Transverse colon (tissue), 4 donors: ENCODE measurements around the gene VAMP8. TPM values are rescaled to one million over a fixed set of nuclear protein-coding genes. Genes with fewer than 3 reads are reported as not detected.

Experiments used
- DNase-seq: peaks from one replicate; pipeline ENCODE4 v3.0.0-alpha.2; 2019
- H3K27ac ChIP-seq, 4 donors: fragments of 200-600 bp; sonication (generic); 2 replicates each; pipeline ENCODE4 v1.5.1; 2016 to 2018; ENCODE audit warnings: inconsistent platforms in 4 of 4
- H3K27me3 ChIP-seq: fragments of 200-600 bp; sonication (generic); 2 replicates; pipeline ENCODE4 v1.5.1; 2017; ENCODE audit warnings: inconsistent platforms
- H3K36me3 ChIP-seq, 4 donors: fragments of 200-600 bp; sonication (generic); 2 replicates each; pipeline ENCODE4 v1.5.1; 2017 to 2019; ENCODE audit warnings: inconsistent platforms in 4 of 4
- H3K4me1 ChIP-seq, 4 donors: fragments of 200-600 bp; sonication (generic); 2 replicates each; pipeline ENCODE4 v1.5.1; 2017 to 2020; ENCODE audit warnings: inconsistent platforms in 4 of 4
- H3K4me3 ChIP-seq, 4 donors: fragments of 200-600 bp; sonication (generic); 1 replicate in 1 of 4; 2 replicates in 3 of 4; pipeline versions ENCODE4 v1.5.1 to v1.6.1; 2017 to 2019; ENCODE audit warnings: inconsistent platforms in 4 of 4
- H3K9me3 ChIP-seq, 2 donors: fragments of 200-600 bp; sonication (generic); 2 replicates each; pipeline ENCODE4 v1.5.1; 2017 to 2019; ENCODE audit warnings: inconsistent platforms in 2 of 2
- CTCF ChIP-seq, 5 experiments: fragments of 200-600 bp in 3 of 5; fragments of 450-650 bp in 2 of 5; sonication (generic) in 3 of 5; IDR thresholded peaks; 1 replicate in 2 of 5; 2 replicates in 3 of 5; pipeline ENCODE4 v1.5.1; 2016 to 2017; ENCODE audit warnings: antibody characterized with exemption in 5 of 5, inconsistent platforms in 3 of 5, mild to moderate bottlenecking in 2 of 5, moderate library complexity in 1 of 5
- EP300 ChIP-seq: sonication (generic); formaldehyde crosslinking; IDR thresholded peaks from one replicate; pipeline ENCODE4 v1.6.1; 2017; ENCODE audit warnings: antibody characterized with exemption, low read depth
- POLR2A ChIP-seq: fragments of 450-650 bp; IDR thresholded peaks from one replicate; pipeline ENCODE4 v1.6.1; 2016; ENCODE audit warnings: antibody characterized with exemption, mild to moderate bottlenecking, moderate library complexity
- POLR2AphosphoS5 ChIP-seq, 3 donors: sonication (generic); formaldehyde crosslinking; IDR thresholded peaks; one replicate each; pipeline ENCODE4 v1.6.1; 2016; ENCODE audit warnings: antibody characterized with exemption in 3 of 3
- WGBS, 2 donors: methylation state at CpG; one replicate each; pipeline ENCODE4 v1.1.5; 2018; ENCODE audit warnings: low coverage in 1 of 2; 5-methylcytosine and 5-hydroxymethylcytosine counted together
- in situ Hi-C, 4 donors: fragments of 200-750 bp; cut with MboI; loops; one replicate each; pipeline versions ENCODE4 v1.15.0 to v1.15.1; 2017; ENCODE audit warnings: low sequenced_read_pairs in 3 of 4, low pct_ligation_motif_present in 1 of 4, low pct_unique_long_range_greater_than_20kb in 1 of 4
- intact Hi-C: fragments of 100-400 bp; cut with DNase I; formaldehyde crosslinking; loops from one replicate; pipeline ENCODE4 v1.15.1; 2023; ENCODE audit warnings: low total_unique reads
- total RNA-seq, 4 donors: library from RNA; depleted of rRNA; stranded (reverse); fragments of >200 nt; gene quantifications; one replicate each; pipeline ENCODE4 v1.1.0, GENCODE V29; 2016

VAMP8 gene
- total RNA-seq, 4 donors from 2014 or later, result 10.5 to 186 (median 147) TPM

DNA sequence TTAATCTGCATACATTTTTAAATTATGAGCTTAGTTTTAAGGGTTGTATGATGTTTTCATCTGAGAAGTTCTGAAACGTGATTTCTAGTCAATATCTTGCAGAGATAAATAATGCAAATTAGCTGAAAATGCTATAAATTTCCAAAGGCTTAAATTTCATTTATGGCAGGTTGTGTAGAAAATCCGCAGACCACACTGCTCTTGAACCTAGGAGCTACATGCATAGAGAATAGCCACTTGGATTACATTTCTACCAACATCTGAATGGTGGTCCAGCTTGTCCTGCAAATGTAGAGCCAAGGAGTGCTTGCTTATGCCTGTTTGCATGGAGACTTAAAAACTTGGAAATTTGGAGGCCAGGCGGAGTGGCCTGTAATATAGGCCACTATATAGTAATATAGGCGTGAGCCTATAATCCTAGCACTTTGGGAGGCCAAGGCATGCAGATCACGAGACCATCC is 31.6 kb upstream of the VAMP8 start:
- H3K9me3 ChIP-seq, result no peaks in the 10 kb centered on the region
- in situ Hi-C loops (loop anchor here in 1 of 4 donors (5.0 kb wide), 1 partner anchor 124 kb away; no protein-coding TSS in a partner anchor), intact Hi-C loops (no loop called here)
- 64 to 83% methylated on average over 5 of the region's 5 CpGs for WGBS, 2 donors
- no peak for TF ChIP-seq CTCF (IDR thresholded peaks at IDR 0.05)
- no peak for TF ChIP-seq POLR2A
- TF ChIP-seq POLR2AphosphoS5 (IDR thresholded peaks at IDR 0.05), result peak in 1 of 3 donors; percentile 12
- H3K27me3 ChIP-seq, result no peaks in the 10 kb centered on the region
- no peak overlapping the region for H3K4me3 ChIP-seq
- H3K36me3 ChIP-seq, result peaks cover 0 to 48% (median 26%) of the 10 kb centered on the region in 4 donors
- H3K4me1 ChIP-seq, result peaks cover 5 to 36% (median 19%) of the 10 kb centered on the region in 4 donors
- peak overlapping the region in 2 of 4 donors; percentile 17 to 51 for H3K27ac ChIP-seq
- no peak for DNase-seq

GRCh38 chr2:85547089-85547858 is 30.1 kb upstream of the VAMP8 start:
- WGBS, 2 donors, result 80 to 83% methylated on average over 1 of the region's 1 CpG

DNA sequence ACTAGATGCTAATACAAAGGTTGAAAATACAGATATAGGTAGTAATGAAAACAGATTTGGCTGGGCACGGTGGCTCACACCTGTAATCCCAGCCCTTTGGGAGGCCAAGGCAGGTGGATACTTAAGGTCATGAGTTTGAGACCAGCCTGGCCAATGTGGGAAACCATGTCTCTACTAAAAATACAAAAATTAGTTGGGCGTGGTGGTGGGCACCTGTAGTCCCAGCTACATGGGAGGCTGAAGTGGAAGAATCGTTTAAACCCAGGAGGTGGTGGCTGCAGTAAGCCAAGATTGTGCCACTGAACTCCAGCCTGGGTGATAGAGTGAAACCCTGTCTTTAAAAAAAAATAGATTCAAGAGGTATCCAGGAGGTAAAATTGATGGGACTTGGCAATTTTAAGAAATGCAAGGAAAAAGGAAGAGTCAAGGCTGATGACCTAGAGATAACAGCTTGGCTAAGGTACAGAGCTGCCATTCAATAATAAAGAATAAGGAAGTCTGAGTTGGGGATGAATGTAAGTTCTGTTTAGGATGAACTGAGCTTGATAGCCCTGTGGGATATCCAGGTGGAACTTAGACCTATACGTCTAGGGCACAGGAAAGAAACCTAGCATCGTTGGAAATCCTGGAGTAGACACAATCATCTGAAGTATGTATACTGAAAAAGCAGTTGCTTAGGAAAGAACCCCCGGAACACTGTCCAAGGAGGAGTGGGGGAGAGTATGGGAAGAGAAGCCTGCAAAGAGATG is 29.4 kb upstream of the VAMP8 start:
- H3K36me3 ChIP-seq, result peaks cover 0 to 35% (median 17%) of the 10 kb centered on the region in 4 donors
- peaks cover 0 to 14% (median under 1%) of the 10 kb centered on the region in 4 donors for H3K4me1 ChIP-seq
- in situ Hi-C loops, result loop anchor here in 1 of 4 donors (5.0 kb wide), 1 partner anchor 126 kb away; no protein-coding TSS in a partner anchor
- intact Hi-C loops, result no loop called here
- no peak overlapping the region for H3K4me3 ChIP-seq
- peak overlapping the region in 1 of 4 donors; percentile 13 for H3K27ac ChIP-seq
- no peaks in the 10 kb centered on the region for H3K9me3 ChIP-seq
- 55 to 68% methylated on average over 6 of the region's 6 CpGs for WGBS, 2 donors
- no peak for DNase-seq
- H3K27me3 ChIP-seq, result no peaks in the 10 kb centered on the region
- TF ChIP-seq CTCF (IDR thresholded peaks at IDR 0.05), result no peak
- peak in 1 of 3 donors; percentile 10 for TF ChIP-seq POLR2AphosphoS5 (IDR thresholded peaks at IDR 0.05)
- peak; percentile 18 for TF ChIP-seq POLR2A
- TF ChIP-seq EP300, result no peak

More at GRCh38 chr2:85547089-85547858, 30.1 kb upstream of the VAMP8 start:
- no peaks in the 10 kb centered on the region for H3K9me3 ChIP-seq
- intact Hi-C loops (no loop called here), in situ Hi-C loops (loop anchor here in 1 of 4 donors (5.0 kb wide), 1 partner anchor 125 kb away; no protein-coding TSS in a partner anchor)
- TF ChIP-seq POLR2AphosphoS5 (IDR thresholded peaks at IDR 0.05), result peak in 1 of 3 donors; percentile 31
- no peak for TF ChIP-seq CTCF (IDR thresholded peaks at IDR 0.05)
- no peak overlapping the region for H3K4me3 ChIP-seq
- H3K27ac ChIP-seq, result peak overlapping the region in 1 of 4 donors; percentile 17
- no peaks in the 10 kb centered on the region for H3K27me3 ChIP-seq
- peaks cover 0 to 41% (median 20%) of the 10 kb centered on the region in 4 donors for H3K36me3 ChIP-seq
- no peak for DNase-seq
- H3K4me1 ChIP-seq, result peaks cover 2 to 22% (median 6%) of the 10 kb centered on the region in 4 donors

- no peaks in the 10 kb centered on the region for H3K9me3 ChIP-seq
- in situ Hi-C loops (loop anchor here in 1 of 4 donors (5.0 kb wide), 1 partner anchor 126 kb away; no protein-coding TSS in a partner anchor), intact Hi-C loops (no loop called here)
- peaks cover 0 to 31% (median 14%) of the 10 kb centered on the region in 4 donors for H3K36me3 ChIP-seq
- no peak for DNase-seq
- peak overlapping the region in 2 of 4 donors; percentile 0 to 13 for H3K27ac ChIP-seq
- peaks cover 0 to 9% (median 0%) of the 10 kb centered on the region in 4 donors for H3K4me1 ChIP-seq
- no peak for TF ChIP-seq CTCF (IDR thresholded peaks at IDR 0.05)
- TF ChIP-seq POLR2A, result no peak
- TF ChIP-seq POLR2AphosphoS5 (IDR thresholded peaks at IDR 0.05), result no peak
- no peak for TF ChIP-seq EP300
- 60 to 71% methylated on average over 2 of the region's 2 CpGs for WGBS, 2 donors
- no peak overlapping the region for H3K4me3 ChIP-seq
- H3K27me3 ChIP-seq, result no peaks in the 10 kb centered on the region
Observed at GRCh38 chr2:85548608-85548900, 28.8 kb upstream of the VAMP8 start.
